Spleen (tissue), 11 donors: ENCODE measurements around the gene SCN8A. TPM values are rescaled to one million over a fixed set of nuclear protein-coding genes. Genes with fewer than 3 reads are reported as not detected.

Experiments
- DNase-seq: peaks from one replicate; pipeline ENCODE4 v3.0.0-alpha.2; 2020
- H3K27ac ChIP-seq, 8 donors: fragments of 200-600 bp; sonication (generic) in 7 of 8; 1 replicate in 4 of 8; 2 replicates in 4 of 8; pipeline versions ENCODE4 v1.5.0 to v1.8.0; 2016 to 2021; ENCODE audit warnings: inconsistent platforms in 4 of 8, mild to moderate bottlenecking in 4 of 8, moderate library complexity in 1 of 8
- H3K27me3 ChIP-seq, 7 donors: fragments of 200-600 bp; sonication (generic) in 6 of 7; replicated peaks in 1 of 7; 1 replicate in 4 of 7; 2 replicates in 3 of 7; pipeline versions ENCODE4 v1.5.0 to v1.8.0; 2016 to 2021; ENCODE audit warnings: inconsistent platforms in 3 of 7, mild to moderate bottlenecking in 1 of 7
- H3K36me3 ChIP-seq, 6 donors: fragments of 200-600 bp; sonication (generic) in 5 of 6; 1 replicate in 4 of 6; 2 replicates in 2 of 6; pipeline versions ENCODE4 v1.5.0 to v1.8.0; 2016 to 2021; ENCODE audit warnings: inconsistent platforms in 2 of 6
- H3K4me1 ChIP-seq, 6 donors: fragments of 200-600 bp; sonication (generic) in 5 of 6; 1 replicate in 3 of 6; 2 replicates in 3 of 6; pipeline versions ENCODE4 v1.5.0 to v1.8.0; 2016 to 2021; ENCODE audit warnings: inconsistent platforms in 3 of 6
- H3K4me3 ChIP-seq, 8 donors: fragments of 200-600 bp; sonication (generic) in 7 of 8; 1 replicate in 4 of 8; 2 replicates in 4 of 8; pipeline versions ENCODE4 v1.5.0 to v1.8.0; 2016 to 2021; ENCODE audit warnings: inconsistent platforms in 4 of 8, mild to moderate bottlenecking in 4 of 8, moderate library complexity in 2 of 8
- H3K9me3 ChIP-seq, 8 donors: fragments of 200-600 bp; sonication (generic) in 7 of 8; 1 replicate in 4 of 8; 2 replicates in 4 of 8; pipeline versions ENCODE4 v1.5.0 to v1.8.0; 2016 to 2021; ENCODE audit warnings: inconsistent platforms in 4 of 8
- POLR2A ChIP-seq, 3 donors: fragments of 450-650 bp; IDR thresholded peaks; one replicate each; pipeline ENCODE4 v1.5.1; 2017; ENCODE audit warnings: antibody characterized with exemption in 3 of 3, mild to moderate bottlenecking in 1 of 3
- POLR2AphosphoS5 ChIP-seq, 3 donors: sonication (generic); formaldehyde crosslinking; IDR thresholded peaks; one replicate each; pipeline ENCODE4 v1.5.1; 2017; ENCODE audit warnings: antibody characterized with exemption in 3 of 3
- WGBS, 5 donors: extraction: QIAGEN DNeasy Blood & Tissue Kit in 3 of 5; methylation state at CpG; one replicate each; pipeline versions ENCODE4 v1.1.5 to v1.1.7; 2013 to 2018; 5-methylcytosine and 5-hydroxymethylcytosine counted together
- intact Hi-C: fragments of 100-400 bp; cut with DNase I; formaldehyde crosslinking; loops from one replicate; pipeline ENCODE4 v1.15.0; 2023; ENCODE audit warnings: low total_unique reads
- polyA plus RNA-seq, 3 donors: library from polyadenylated mRNA; stranded (reverse); fragments of 200-250 nt; gene quantifications; one replicate each; pipeline ENCODE4 v1.2.1, GENCODE V29; 2013
- total RNA-seq, 7 donors: library from RNA; depleted of rRNA in 3 of 7; stranded (reverse); fragments of >200 nt in 3 of 7; fragmentation: NEBNext Ultra II Directional in 4 of 7; extraction: Animal tissue kit (Norgen Biotek cat#: 25700) in 4 of 7; gene quantifications; one replicate each; pipeline versions ENCODE4 v1.1.0 to v1.2.1, GENCODE V29; 2016 to 2021
- TF ChIP-seq, protein P1 (sequence below), 11 experiments: fragments of 200-600 bp in 7 of 11; fragments of 450-650 bp in 4 of 11; sonication (generic) in 4 of 11; IDR thresholded peaks in 8 of 11; conservative IDR thresholded peaks in 3 of 11; 1 replicate in 7 of 11; 2 replicates in 4 of 11; pipeline versions ENCODE4 v1.4.0 to v1.8.0; 2016 to 2021; ENCODE audit warnings: antibody characterized with exemption in 11 of 11, inconsistent platforms in 4 of 11, mild to moderate bottlenecking in 1 of 11
- donor health status: healthy with polysubstance abuse.
- donor health status: DM: no; HTN: no; CAD: no; lungs with moderate emphysema.
- donor health status: DM: no; HTN: no; CAD: no.
- donor health status: Bipolar disorder and iron deficiency.
- donor health status: healthy.
- donor health status: DM: no; HTN: no; CAD: no.
- donor health status: DM: yes; HTN: yes; CAD: no.

Gene SCN8A
- total and polyA plus RNA-seq, 10 donors, result 0.17 to 4.7 (median 3.0) TPM

- TF ChIP-seq POLR2AphosphoS5 (IDR thresholded peaks at IDR 0.05) (no peak), POLR2A (IDR thresholded peaks at IDR 0.05) (no peak)
- TF ChIP-seq, protein P1, sequence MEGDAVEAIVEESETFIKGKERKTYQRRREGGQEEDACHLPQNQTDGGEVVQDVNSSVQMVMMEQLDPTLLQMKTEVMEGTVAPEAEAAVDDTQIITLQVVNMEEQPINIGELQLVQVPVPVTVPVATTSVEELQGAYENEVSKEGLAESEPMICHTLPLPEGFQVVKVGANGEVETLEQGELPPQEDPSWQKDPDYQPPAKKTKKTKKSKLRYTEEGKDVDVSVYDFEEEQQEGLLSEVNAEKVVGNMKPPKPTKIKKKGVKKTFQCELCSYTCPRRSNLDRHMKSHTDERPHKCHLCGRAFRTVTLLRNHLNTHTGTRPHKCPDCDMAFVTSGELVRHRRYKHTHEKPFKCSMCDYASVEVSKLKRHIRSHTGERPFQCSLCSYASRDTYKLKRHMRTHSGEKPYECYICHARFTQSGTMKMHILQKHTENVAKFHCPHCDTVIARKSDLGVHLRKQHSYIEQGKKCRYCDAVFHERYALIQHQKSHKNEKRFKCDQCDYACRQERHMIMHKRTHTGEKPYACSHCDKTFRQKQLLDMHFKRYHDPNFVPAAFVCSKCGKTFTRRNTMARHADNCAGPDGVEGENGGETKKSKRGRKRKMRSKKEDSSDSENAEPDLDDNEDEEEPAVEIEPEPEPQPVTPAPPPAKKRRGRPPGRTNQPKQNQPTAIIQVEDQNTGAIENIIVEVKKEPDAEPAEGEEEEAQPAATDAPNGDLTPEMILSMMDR (IDR thresholded peaks at IDR 0.05 in 8 of 11, conservative IDR thresholded peaks at IDR 0.05 in 3 of 11), result no peak
- WGBS, 5 donors, result 46 to 78% (median 67%) methylated on average over 3 of the region's 3 CpGs
- no peaks in the 10 kb centered on the region for H3K27me3 ChIP-seq
Measured at GRCh38 chr12:51687614-51688013, 96.6 kb downstream of the SCN8A start.

GRCh38 chr12:51689983-51690382 lies 99.0 kb downstream of the SCN8A start:
- Histone ChIP-seq H3K9me3 (no peaks in the 10 kb centered on the region), H3K4me3 (no peak overlapping the region), H3K36me3 (no peaks in the 10 kb centered on the region), H3K4me1 (peaks cover 0 to 14% (median 0%) of the 10 kb centered on the region in 6 donors), H3K27me3 (no peaks in the 10 kb centered on the region), H3K27ac (no peak overlapping the region)
- intact Hi-C loops, result no loop called here
- 82 to 93% (median 90%) methylated on average over 4 of the region's 4 CpGs for WGBS, 5 donors
- TF ChIP-seq POLR2AphosphoS5 (IDR thresholded peaks at IDR 0.05) (no peak), POLR2A (IDR thresholded peaks at IDR 0.05) (no peak)
- TF ChIP-seq, protein P1 (IDR thresholded peaks at IDR 0.05 in 8 of 11, conservative IDR thresholded peaks at IDR 0.05 in 3 of 11), result no peak
- no peak for DNase-seq

More at GRCh38 chr12:51687614-51688013, 96.6 kb downstream of the SCN8A start:
- Histone ChIP-seq H3K4me3 (no peak overlapping the region), H3K4me1 (peaks cover 0 to 14% (median 0%) of the 10 kb centered on the region in 6 donors), H3K27ac (peak overlapping the region in 2 of 8 donors; percentile 17 to 42), H3K36me3 (no peaks in the 10 kb centered on the region), H3K9me3 (no peaks in the 10 kb centered on the region)
- DNase-seq, result no peak
- intact Hi-C loops, result no loop called here

DNA sequence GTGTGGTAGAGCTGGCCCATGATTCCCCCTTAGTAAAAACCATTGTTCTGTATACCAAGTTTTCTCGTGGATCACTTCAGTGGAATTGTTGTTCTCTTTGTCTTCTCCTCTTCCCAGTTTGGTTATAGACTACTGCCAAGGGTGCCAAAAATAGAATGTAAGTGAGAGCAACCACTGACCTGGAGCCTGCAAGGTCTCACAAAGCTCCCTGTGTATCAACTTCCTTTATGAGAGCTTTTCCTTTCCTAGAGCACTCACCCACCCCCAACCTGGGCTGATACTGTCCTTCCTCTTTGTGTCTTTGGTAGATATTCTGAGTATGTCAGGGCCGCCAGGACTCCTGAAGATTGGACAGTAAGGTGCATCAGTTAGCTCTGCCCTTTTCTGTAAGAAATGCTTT lies 101.0 kb downstream of the SCN8A start:
- Histone ChIP-seq H3K27me3 (no peaks in the 10 kb centered on the region), H3K36me3 (no peaks in the 10 kb centered on the region), H3K27ac (no peak overlapping the region), H3K4me3 (no peak overlapping the region), H3K4me1 (peaks cover 0 to 8% (median 0%) of the 10 kb centered on the region in 6 donors), H3K9me3 (no peaks in the 10 kb centered on the region)
- no peak for TF ChIP-seq POLR2AphosphoS5 (IDR thresholded peaks at IDR 0.05)
- TF ChIP-seq, protein P1 (IDR thresholded peaks at IDR 0.05 in 8 of 11, conservative IDR thresholded peaks at IDR 0.05 in 3 of 11), result no peak
- no peak for TF ChIP-seq POLR2A (IDR thresholded peaks at IDR 0.05)
- no peak for DNase-seq
- intact Hi-C loops, result no loop called here
- 36 to 57% (median 43%) methylated on average over 2 of the region's 2 CpGs for WGBS, 5 donors

DNA sequence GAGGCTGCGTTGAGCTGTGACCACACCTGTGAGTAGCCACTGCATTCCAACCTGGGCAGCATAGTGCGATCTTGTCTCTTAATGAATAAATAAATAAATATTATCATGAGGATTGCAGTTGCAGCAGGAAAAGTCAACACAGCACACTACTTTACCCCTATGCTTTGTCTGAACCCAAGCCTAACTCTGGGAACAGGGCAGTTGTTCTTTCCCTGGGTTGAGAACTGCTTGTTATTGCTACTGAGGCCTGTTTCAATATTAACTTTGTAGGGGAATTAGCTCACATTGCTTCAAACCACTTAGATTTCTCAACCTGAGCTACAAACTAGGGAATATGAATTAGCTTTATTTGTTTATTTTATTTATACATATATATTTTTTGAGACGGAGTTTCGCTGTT lies 102.5 kb downstream of the SCN8A start:
- Histone ChIP-seq H3K27ac (no peak overlapping the region), H3K27me3 (no peaks in the 10 kb centered on the region), H3K4me3 (no peak overlapping the region), H3K36me3 (no peaks in the 10 kb centered on the region), H3K4me1 (no peaks in the 10 kb centered on the region), H3K9me3 (no peaks in the 10 kb centered on the region)
- intact Hi-C loops, result no loop called here
- WGBS, 5 donors, result 97 to 99% (median 99%) methylated on average over 2 to 4 of the region's 4 CpGs
- DNase-seq, result no peak
- TF ChIP-seq POLR2A (IDR thresholded peaks at IDR 0.05) (no peak), POLR2AphosphoS5 (IDR thresholded peaks at IDR 0.05) (no peak)
- TF ChIP-seq, protein P1 (IDR thresholded peaks at IDR 0.05 in 8 of 11, conservative IDR thresholded peaks at IDR 0.05 in 3 of 11), result no peak
